Breast epithelium (tissue), 4 donors: Measurements from ENCODE around the gene DHRS12. TPM values are rescaled to one million over a fixed set of nuclear protein-coding genes. Genes with fewer than 3 reads are reported as not detected.

Experiments used
- DNase-seq, 2 donors: peaks; one replicate each; pipeline ENCODE4 v3.0.0-alpha.2; 2019; ENCODE audit warnings: low spot score in 2 of 2
- H3K27ac ChIP-seq, 2 donors: fragments of 200-600 bp; sonication (generic) in 1 of 2; one replicate each; pipeline ENCODE4 v1.5.1; 2016 to 2019; ENCODE audit warnings: mild to moderate bottlenecking in 1 of 2
- H3K27me3 ChIP-seq, 2 donors: fragments of 200-600 bp; sonication (generic) in 1 of 2; one replicate each; pipeline versions ENCODE4 v1.5.1 to v1.6.0; 2017 to 2019; ENCODE audit warnings: control low read depth in 1 of 2, mild to moderate bottlenecking in 1 of 2
- H3K36me3 ChIP-seq: fragments of 200-600 bp; one replicate; pipeline ENCODE4 v1.5.1; 2019
- H3K4me1 ChIP-seq, 2 donors: fragments of 200-600 bp; sonication (generic); one replicate each; pipeline ENCODE4 v1.5.1; 2016 to 2019; ENCODE audit warnings: control low read depth in 1 of 2
- H3K4me3 ChIP-seq, 3 donors: fragments of 200-600 bp; sonication (generic); 1 replicate in 2 of 3; 2 replicates in 1 of 3; pipeline ENCODE4 v1.5.1; 2016 to 2019; ENCODE audit warnings: mild to moderate bottlenecking in 3 of 3, moderate library complexity in 2 of 3
- H3K9me3 ChIP-seq, 2 donors: fragments of 200-600 bp; sonication (generic) in 1 of 2; one replicate each; pipeline ENCODE4 v1.5.1; 2016 to 2019; ENCODE audit warnings: control low read depth in 1 of 2
- CTCF ChIP-seq, 3 donors: fragments of 450-650 bp; IDR thresholded peaks; one replicate each; pipeline ENCODE4 v1.5.1; 2016 to 2017; ENCODE audit warnings: antibody characterized with exemption in 3 of 3, mild to moderate bottlenecking in 3 of 3, moderate library complexity in 3 of 3
- POLR2A ChIP-seq: fragments of 450-650 bp; IDR thresholded peaks from one replicate; pipeline ENCODE4 v1.6.1; 2016; ENCODE audit warnings: antibody characterized with exemption, mild to moderate bottlenecking, moderate library complexity
- POLR2AphosphoS5 ChIP-seq, 3 donors: sonication (generic); formaldehyde crosslinking; IDR thresholded peaks; one replicate each; pipeline ENCODE4 v1.6.1; 2017; ENCODE audit warnings: antibody characterized with exemption in 3 of 3
- intact Hi-C: fragments of 100-400 bp; cut with DNase I; formaldehyde crosslinking; loops from one replicate; pipeline ENCODE4 v1.15.1; 2023; ENCODE audit warnings: low total_unique reads
- total RNA-seq, 3 donors: library from RNA; depleted of rRNA; stranded (reverse); fragments of >200 nt; gene quantifications; one replicate each; pipeline ENCODE4 v1.1.0, GENCODE V29; 2016

The DHRS12 gene
- total RNA-seq, 3 donors from 2014 or later, result 16.2 to 35.7 (median 16.4) TPM

GRCh38 chr13:51767100-51767499 is 36.9 kb downstream of the DHRS12 start:
- Histone ChIP-seq H3K4me1 (peaks cover 0 to 17% of the 10 kb centered on the region in 2 donors), H3K27ac (peak overlapping the region; percentile 21 to 73), H3K36me3 (no peaks in the 10 kb centered on the region), H3K9me3 (no peaks in the 10 kb centered on the region), H3K27me3 (no peaks in the 10 kb centered on the region), H3K4me3 (no peak overlapping the region)
- intact Hi-C loops, result no loop called here
- DNase-seq, result no peak
- TF ChIP-seq POLR2A, result no peak
- TF ChIP-seq POLR2AphosphoS5 (IDR thresholded peaks at IDR 0.05), result no peak
- no peak for TF ChIP-seq CTCF (IDR thresholded peaks at IDR 0.05)

DNA sequence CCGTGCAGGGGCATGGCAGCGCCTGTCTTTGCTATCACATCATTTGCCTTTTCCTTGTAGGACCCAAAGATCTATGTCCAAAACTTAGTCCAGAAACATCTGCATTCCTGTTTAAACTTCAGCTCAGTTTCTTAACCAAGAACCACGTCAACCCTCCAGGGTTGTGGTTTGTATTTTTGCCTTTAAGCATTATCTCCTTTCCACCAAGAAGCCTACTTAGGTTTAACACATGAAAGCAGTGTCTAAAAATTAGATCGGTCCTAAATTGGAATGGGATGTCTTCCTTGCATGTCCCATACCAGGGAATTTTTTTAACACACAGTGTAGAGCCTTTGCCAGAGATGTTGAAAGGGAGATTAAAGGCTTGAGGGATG is 38.8 kb downstream of the DHRS12 start:
- H3K27ac ChIP-seq, result peak overlapping the region; percentile 73 to 87
- peaks cover 0 to 5% of the 10 kb centered on the region in 2 donors for H3K4me1 ChIP-seq
- no peaks in the 10 kb centered on the region for H3K9me3 ChIP-seq
- DNase-seq, result no peak
- H3K36me3 ChIP-seq, result no peaks in the 10 kb centered on the region
- peak overlapping the region in 1 of 3 donors; percentile 8 for H3K4me3 ChIP-seq
- no peaks in the 10 kb centered on the region for H3K27me3 ChIP-seq
- intact Hi-C loops, result no loop called here
- TF ChIP-seq POLR2A (no peak), CTCF (IDR thresholded peaks at IDR 0.05) (no peak), POLR2AphosphoS5 (IDR thresholded peaks at IDR 0.05) (no peak)

DNA sequence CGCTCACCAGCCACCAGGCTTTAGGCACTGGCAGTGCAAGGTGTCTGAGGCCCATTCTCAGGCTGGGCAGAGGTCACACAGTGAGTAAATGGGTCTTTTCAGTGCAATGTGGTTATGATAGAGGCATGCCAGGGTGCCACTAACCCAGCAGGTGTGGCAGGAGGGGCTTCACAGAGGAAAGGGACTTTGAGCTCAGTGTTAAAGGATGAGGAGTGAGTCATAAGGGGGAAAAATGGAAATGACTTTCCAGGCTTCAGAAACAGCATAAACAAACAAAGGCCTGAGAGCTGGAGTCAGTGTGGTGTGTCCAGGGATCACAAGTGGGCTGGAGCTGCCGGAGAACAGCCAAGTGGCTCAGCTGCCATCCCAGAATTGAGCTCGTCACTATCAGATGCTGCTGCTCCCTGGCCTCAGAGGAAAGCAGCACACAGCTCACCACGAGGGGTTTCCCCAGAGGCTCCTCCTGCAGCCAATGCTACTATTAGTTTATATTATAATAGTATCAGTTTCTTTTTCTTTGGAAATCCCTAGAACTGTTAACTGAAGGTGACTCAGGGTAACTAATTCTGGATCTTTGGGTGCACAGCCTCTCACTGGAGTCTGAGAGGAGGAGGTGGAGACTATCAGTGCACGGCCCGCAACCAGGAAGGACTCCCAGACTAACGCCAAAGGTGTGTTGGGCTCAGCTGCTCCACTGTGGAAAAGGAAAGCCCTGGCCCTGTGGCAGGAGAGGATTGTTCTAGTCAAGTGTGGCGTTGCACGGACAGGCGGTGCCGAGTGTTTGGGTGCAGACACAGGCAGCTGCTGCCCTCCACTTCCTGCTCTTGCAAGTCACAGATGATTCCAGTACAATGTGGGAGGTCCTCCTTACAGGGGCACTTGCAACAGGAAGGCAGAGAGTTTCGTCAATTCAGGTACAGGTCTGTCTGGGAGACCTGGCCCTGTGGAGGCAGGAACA is 39.5 kb downstream of the DHRS12 start:
- Histone ChIP-seq H3K9me3 (no peaks in the 10 kb centered on the region), H3K27me3 (no peaks in the 10 kb centered on the region), H3K4me1 (peaks cover 0 to 4% of the 10 kb centered on the region in 2 donors), H3K36me3 (no peaks in the 10 kb centered on the region), H3K4me3 (peak overlapping the region in 1 of 3 donors; percentile 8), H3K27ac (peak overlapping the region; percentile 73 to 87)
- TF ChIP-seq CTCF (IDR thresholded peaks at IDR 0.05) (no peak), POLR2AphosphoS5 (IDR thresholded peaks at IDR 0.05) (peak in 2 of 3 donors; percentile 29 to 65), POLR2A (no peak)
- intact Hi-C loops, result no loop called here
- peak in 1 of 2 donors; percentile 54 for DNase-seq

DNA sequence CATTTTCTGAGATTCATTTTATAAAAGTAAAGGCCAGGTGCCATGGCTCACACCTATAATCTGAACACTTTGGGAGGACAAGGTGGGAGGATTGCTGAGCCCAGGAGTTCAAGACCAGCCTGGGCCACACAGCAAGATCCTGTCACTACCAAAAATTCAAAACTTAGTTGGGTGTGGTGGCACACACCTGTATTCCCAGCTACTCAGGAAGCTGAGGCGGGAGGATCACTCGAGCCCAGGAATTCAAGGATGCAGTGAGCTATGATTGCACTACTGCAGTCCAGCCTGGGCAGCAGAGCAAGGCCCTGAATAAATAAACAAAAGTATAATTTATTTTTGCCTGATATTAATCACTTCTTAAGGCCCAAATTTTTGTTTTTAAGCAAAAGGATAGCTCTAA is 40.5 kb downstream of the DHRS12 start:
- H3K4me1 ChIP-seq, result peaks cover 0 to 4% of the 10 kb centered on the region in 2 donors
- TF ChIP-seq POLR2AphosphoS5 (IDR thresholded peaks at IDR 0.05) (no peak), CTCF (IDR thresholded peaks at IDR 0.05) (no peak), POLR2A (no peak)
- peak overlapping the region; percentile 73 to 87 for H3K27ac ChIP-seq
- no peak overlapping the region for H3K4me3 ChIP-seq
- H3K36me3 ChIP-seq, result no peaks in the 10 kb centered on the region
- H3K9me3 ChIP-seq, result no peaks in the 10 kb centered on the region
- intact Hi-C loops, result no loop called here
- no peak for DNase-seq
- no peaks in the 10 kb centered on the region for H3K27me3 ChIP-seq
